Neutrophil (primary cell): ENCODE data around the gene FAT1.

ENCODE experiments used
- H3K27ac ChIP-seq: fragments of 200-600 bp; sonication (generic); 2 replicates; pipeline ENCODE4 v1.5.1; 2016; ENCODE audit warnings: mild to moderate bottlenecking, moderate library complexity
- H3K27me3 ChIP-seq: fragments of 200-600 bp; sonication (generic); 2 replicates; pipeline ENCODE4 v1.6.0; 2016; ENCODE audit warnings: mild to moderate bottlenecking
- H3K36me3 ChIP-seq: fragments of 200-600 bp; sonication (generic); 2 replicates; pipeline ENCODE4 v1.5.1; 2017
- H3K4me1 ChIP-seq, 2 experiments: fragments of 200-600 bp in 1 of 2; sonication (generic) in 1 of 2; 1 replicate in 1 of 2; 2 replicates in 1 of 2; pipeline versions ENCODE4 v1.5.1 to v1.6.1; 2013 to 2016; ENCODE audit warnings: low read depth in 1 of 2, low read length in 1 of 2, mild to moderate bottlenecking in 1 of 2, moderate library complexity in 1 of 2; ENCODE audit not compliant: control insufficient read depth in 1 of 2, insufficient read depth in 1 of 2
- H3K4me3 ChIP-seq, 2 experiments: fragments of 200-600 bp in 1 of 2; sonication (generic) in 1 of 2; 1 replicate in 1 of 2; 2 replicates in 1 of 2; pipeline ENCODE4 v1.5.1; 2013 to 2016; ENCODE audit warnings: low read depth in 1 of 2, low read length in 1 of 2, mild to moderate bottlenecking in 1 of 2, moderate library complexity in 1 of 2
- H3K9me3 ChIP-seq: fragments of 200-600 bp; sonication (generic); 2 replicates; pipeline ENCODE4 v1.5.1; 2016
- CTCF ChIP-seq: fragments of 200-600 bp; sonication (generic); IDR thresholded peaks from 2 replicates; pipeline ENCODE4 v1.5.1; 2016; ENCODE audit warnings: antibody characterized with exemption

The FAT1 gene

DNA sequence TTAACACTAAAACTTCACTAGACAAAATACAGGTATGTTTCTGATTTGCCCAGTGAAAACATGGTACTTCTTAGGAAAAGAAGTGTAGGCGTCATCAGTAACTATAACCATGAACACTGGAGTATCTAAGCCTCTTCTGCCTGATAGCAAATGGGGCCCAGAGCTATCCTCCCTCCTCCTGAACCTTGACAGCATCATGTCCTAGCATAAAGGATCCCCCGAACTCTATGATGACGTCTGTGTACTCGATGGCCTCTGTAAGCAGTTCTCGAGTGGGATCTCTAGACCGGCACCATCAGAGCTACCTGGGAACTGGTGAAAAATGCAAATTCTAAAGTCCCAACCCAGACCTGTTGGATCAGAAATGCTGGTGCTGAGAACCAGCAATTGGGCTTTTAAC, 132.0 kb downstream of the FAT1 start:
- H3K27ac ChIP-seq: no peak overlapping the region
- no peaks in the 10 kb centered on the region for H3K9me3 ChIP-seq
- no peaks in the 10 kb centered on the region for H3K4me1 ChIP-seq
- no peaks in the 10 kb centered on the region for H3K27me3 ChIP-seq
- no peak for TF ChIP-seq CTCF
- H3K4me3 ChIP-seq: no peak overlapping the region
- no peaks in the 10 kb centered on the region for H3K36me3 ChIP-seq

DNA sequence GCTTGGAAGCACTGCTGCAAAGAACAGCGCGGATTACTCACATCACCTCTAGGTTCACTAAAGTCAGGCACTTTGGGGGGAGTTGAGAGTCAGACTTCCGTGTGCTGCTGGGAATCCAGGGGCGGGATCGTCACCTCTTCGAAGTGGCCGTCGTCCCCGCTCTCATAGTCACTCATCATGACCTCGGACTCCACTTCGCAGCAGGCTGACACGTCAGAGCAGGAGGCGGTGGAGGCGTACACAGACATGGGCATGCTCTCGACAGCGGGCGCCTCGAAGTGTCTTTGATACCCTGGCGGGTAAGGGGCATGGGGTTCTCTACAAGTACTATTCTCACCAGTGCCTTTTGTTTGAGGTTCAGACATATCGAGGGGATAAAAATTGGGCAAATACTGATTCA, 135.2 kb downstream of the FAT1 start:
- Histone ChIP-seq H3K9me3 (no peaks in the 10 kb centered on the region), H3K4me1 (no peaks in the 10 kb centered on the region), H3K27me3 (no peaks in the 10 kb centered on the region), H3K36me3 (no peaks in the 10 kb centered on the region), H3K4me3 (no peak overlapping the region), H3K27ac (no peak overlapping the region)
- no peak for TF ChIP-seq CTCF

- Histone ChIP-seq H3K27me3 (no peaks in the 10 kb centered on the region), H3K4me3 (no peak overlapping the region), H3K9me3 (no peaks in the 10 kb centered on the region), H3K27ac (no peak overlapping the region), H3K4me1 (no peaks in the 10 kb centered on the region), H3K36me3 (no peaks in the 10 kb centered on the region)
- TF ChIP-seq CTCF: no peak
These were observed 136.1 kb downstream of the FAT1 start for GRCh38 chr4:186587416-186588018.

DNA sequence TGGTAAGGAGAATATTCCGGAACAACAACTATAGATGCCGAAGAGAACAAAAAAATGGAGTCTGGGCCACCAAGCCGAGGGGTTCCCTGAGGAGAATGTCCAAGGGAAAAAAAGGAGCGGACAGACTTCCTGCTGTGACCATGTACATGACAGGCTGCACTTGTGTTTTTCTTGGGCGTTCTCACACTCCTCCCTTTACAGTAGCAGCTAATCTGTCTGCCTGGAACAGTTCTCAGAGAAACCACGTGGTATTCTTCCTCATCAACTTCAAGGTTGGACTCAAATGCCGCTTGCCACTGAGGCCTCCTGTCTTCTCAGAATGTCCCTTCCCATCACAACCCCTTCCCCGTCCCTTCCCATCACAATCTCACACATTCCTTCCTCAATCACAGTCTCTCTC, 137.5 kb downstream of the FAT1 start:
- Histone ChIP-seq H3K36me3 (no peaks in the 10 kb centered on the region), H3K9me3 (no peaks in the 10 kb centered on the region), H3K4me3 (no peak overlapping the region), H3K27me3 (no peaks in the 10 kb centered on the region), H3K27ac (no peak overlapping the region), H3K4me1 (no peaks in the 10 kb centered on the region)
- TF ChIP-seq CTCF: no peak

- Histone ChIP-seq H3K36me3 (no peaks in the 10 kb centered on the region), H3K4me3 (no peak overlapping the region), H3K9me3 (no peaks in the 10 kb centered on the region), H3K4me1 (no peaks in the 10 kb centered on the region), H3K27me3 (no peaks in the 10 kb centered on the region), H3K27ac (no peak overlapping the region)
- TF ChIP-seq CTCF: no peak
These were observed 138.7 kb downstream of the FAT1 start for GRCh38 chr4:186584912-186585311.

DNA sequence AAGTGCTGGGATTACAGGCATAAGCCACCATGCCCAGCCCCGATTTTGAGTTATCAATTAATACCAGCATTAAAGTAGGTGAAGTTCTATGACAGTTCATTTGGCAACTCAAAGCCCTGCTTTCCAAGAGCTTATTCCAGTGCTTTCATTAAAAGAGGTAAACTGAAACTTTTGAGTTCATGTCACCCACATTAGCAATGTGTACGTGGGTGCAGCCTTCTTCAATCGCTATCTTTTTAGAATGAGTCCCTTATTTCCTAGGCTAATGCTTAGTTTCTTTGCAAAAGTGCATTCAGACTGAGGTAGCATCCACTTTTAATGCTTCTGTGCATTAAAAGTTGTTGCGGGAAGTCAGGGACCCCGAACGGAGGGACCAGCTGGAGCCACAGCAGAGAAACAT, 142.2 kb downstream of the FAT1 start:
- no peak for TF ChIP-seq CTCF
- no peaks in the 10 kb centered on the region for H3K4me1 ChIP-seq

More for the DNA sequence above, 142.2 kb downstream of the FAT1 start:
- Histone ChIP-seq H3K36me3 (no peaks in the 10 kb centered on the region), H3K4me3 (no peak overlapping the region), H3K27ac (no peak overlapping the region), H3K9me3 (no peaks in the 10 kb centered on the region), H3K27me3 (no peaks in the 10 kb centered on the region)
